Measurements from ENCODE around the gene PPM1L.

The PPM1L gene

DNA sequence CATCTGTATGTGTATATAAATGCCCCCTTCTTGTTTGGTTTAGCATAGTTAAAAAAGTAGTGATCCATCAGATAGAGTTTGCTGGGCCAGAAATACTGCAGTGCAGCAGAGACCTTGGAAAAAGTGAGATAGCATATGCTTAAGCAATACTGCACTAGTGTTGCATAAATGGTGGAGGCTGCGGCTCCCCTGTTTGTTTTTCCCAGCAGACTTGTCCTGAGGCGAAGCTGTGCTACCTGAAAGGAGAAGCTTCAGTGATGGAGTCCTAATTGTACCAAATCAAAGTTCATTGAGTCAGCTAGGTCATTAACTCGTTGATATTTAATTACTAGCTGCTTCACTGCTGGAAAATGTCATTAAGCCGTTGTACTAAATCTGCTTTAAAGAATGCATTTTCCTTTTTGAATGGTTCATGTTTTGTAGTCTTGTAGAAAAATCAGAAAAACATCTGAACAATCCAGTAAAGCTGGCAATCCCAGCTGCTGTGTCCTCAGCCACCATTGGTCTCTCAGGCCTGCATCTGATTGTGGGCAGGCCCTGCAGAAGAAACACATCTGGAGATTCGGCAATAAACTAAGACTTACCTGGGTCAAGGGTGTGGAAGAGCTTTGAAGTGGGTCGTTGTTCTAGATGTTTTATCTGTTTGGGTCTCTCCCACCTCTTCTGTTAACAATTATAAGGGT, 179.5 kb downstream of the PPM1L start:
- WGBS, result 91% methylated on average over 6 of the region's 6 CpGs
- no peaks in the 10 kb centered on the region for H3K27me3 ChIP-seq (ENCODE audit: insufficient read depth, low read length)

DNA sequence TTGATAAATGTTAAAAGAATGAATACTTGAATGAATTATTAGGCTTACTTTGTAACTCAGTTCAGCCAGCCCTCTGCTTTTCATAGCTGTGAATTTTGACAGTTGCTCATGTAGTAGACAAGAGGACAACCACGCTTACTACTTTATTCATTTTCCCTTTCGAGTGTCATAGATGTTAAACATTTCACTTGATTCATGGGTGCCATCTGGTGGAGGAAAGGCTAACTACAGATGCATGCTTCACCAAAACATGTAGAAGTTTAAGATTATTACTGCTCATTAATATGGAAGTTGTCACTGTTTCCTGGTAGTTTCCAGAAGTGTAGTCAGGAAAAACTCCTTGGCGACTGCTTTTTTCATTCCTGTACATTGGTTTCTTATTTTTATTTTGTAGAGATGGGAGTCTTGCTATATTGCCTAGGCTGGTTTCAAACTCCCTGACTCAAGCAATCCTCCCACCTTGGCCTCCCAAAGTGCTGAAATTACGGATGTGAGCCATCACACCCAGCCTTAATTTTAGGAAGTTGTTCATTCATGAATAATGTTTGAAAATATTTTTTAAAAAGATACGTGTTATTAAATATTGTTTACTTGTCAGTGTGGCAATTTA, 186.0 kb downstream of the PPM1L start:
- Histone ChIP-seq H3K4me1 (ENCODE audit: insufficient read depth, low read length) (no peaks in the 10 kb centered on the region), H3K36me3 (ENCODE audit: insufficient read depth, low read length) (no peaks in the 10 kb centered on the region), H3K27ac (ENCODE audit: low read depth, low read length) (no peak overlapping the region), H3K4me3 (ENCODE audit: low read length) (no peak overlapping the region), H3K27me3 (ENCODE audit: insufficient read depth, low read length) (no peaks in the 10 kb centered on the region), H3K9me3 (ENCODE audit: insufficient read depth, low read depth, low read length) (0 out of 2 replicates have a peak, but pooled peaks cover 3% of the 10 kb centered on the region), H3K9ac (ENCODE audit: low read depth, low read length) (no peak overlapping the region)
- WGBS, result 62% methylated on average over 5 of the region's 5 CpGs

More for the DNA sequence above, 179.5 kb downstream of the PPM1L start:
- Histone ChIP-seq H3K4me3 (ENCODE audit: low read length) (no peak overlapping the region), H3K4me1 (ENCODE audit: insufficient read depth, low read length) (no peaks in the 10 kb centered on the region), H3K9me3 (ENCODE audit: insufficient read depth, low read depth, low read length) (0 out of 2 replicates have a peak, but pooled peaks cover 3% of the 10 kb centered on the region), H3K36me3 (ENCODE audit: insufficient read depth, low read length) (no peaks in the 10 kb centered on the region), H3K27ac (ENCODE audit: low read depth, low read length) (no peak overlapping the region), H3K9ac (ENCODE audit: low read depth, low read length) (no peak overlapping the region)

DNA sequence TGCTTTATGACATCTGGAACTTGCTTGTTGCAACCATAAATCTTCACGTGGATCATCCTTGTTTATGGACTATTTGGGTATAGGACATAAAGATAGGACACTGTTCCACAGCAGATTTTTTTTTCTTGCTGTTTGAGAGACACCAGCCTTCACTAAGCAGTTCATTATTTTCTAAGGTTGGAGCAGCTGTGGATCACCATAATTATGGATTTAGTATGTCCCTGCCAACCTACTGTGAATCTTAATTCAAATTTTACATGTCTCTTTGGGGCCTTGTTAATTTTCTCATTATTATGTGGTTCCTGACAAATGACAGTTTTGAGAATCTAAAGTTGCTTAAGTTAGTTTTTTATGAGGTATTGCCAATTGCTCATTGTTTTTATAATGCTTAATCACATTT, 188.0 kb downstream of the PPM1L start:
- Histone ChIP-seq H3K4me3 (ENCODE audit: low read length) (no peak overlapping the region), H3K9ac (ENCODE audit: low read depth, low read length) (no peak overlapping the region), H3K4me1 (ENCODE audit: insufficient read depth, low read length) (no peaks in the 10 kb centered on the region; the same call in 1 of the 2 replicates), H3K27ac (ENCODE audit: low read depth, low read length) (no peak overlapping the region), H3K27me3 (ENCODE audit: insufficient read depth, low read length) (no peaks in the 10 kb centered on the region), H3K36me3 (ENCODE audit: insufficient read depth, low read length) (no peaks in the 10 kb centered on the region), H3K9me3 (ENCODE audit: insufficient read depth, low read depth, low read length) (0 out of 2 replicates have a peak, but pooled peaks cover 3% of the 10 kb centered on the region)
- WGBS, result 90% methylated on average over 1 of the region's 1 CpG

DNA sequence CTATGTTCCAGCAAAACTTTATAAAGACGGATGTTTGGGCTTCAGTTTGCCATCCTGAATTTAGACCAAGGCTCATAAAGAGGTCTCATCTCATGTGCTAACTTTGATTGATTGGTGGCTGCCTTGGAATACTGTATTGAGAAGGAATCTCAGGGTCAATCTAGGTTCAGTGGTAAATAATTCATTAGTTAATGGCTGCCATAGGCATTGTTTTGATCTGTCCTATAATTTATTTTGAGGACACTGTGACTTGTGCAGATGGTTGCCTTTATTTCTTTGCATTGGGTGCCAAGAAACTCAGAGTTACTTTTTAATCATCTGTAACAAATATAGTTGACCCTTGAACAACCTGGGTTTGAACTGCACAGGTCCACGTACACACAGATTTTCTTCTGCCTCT, 189.3 kb downstream of the PPM1L start:
- Histone ChIP-seq H3K4me1 (ENCODE audit: insufficient read depth, low read length) (no peaks in the 10 kb centered on the region; the same call in 1 of the 2 replicates), H3K36me3 (ENCODE audit: insufficient read depth, low read length) (no peaks in the 10 kb centered on the region), H3K9me3 (ENCODE audit: insufficient read depth, low read depth, low read length) (no peaks in the 10 kb centered on the region), H3K9ac (ENCODE audit: low read depth, low read length) (no peak overlapping the region), H3K4me3 (ENCODE audit: low read length) (no peak overlapping the region), H3K27ac (ENCODE audit: low read depth, low read length) (no peak overlapping the region), H3K27me3 (ENCODE audit: insufficient read depth, low read length) (no peaks in the 10 kb centered on the region)
- 92% methylated on average over 2 of the region's 2 CpGs for WGBS

DNA sequence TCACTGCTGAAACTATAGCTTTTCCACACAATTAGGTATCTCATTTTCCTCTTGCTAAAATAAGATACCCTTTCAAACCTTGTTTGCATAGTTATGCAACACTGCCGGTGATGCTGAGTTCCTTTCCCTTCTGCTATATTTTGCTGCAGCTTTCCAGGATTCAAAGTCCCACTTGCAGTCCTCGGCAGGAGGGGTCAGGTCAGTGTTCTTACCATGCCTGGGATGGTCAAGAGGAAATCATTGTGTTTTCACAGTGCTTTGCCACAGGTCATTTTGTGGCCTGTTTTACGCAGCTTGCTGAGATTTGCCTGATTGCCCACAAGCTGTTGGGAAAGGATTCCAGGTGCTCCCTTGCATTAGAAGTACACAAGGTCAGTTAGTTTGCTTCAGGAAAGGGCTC, 192.2 kb downstream of the PPM1L start:
- no peaks in the 10 kb centered on the region for H3K27me3 ChIP-seq (ENCODE audit: insufficient read depth, low read length)
- no peaks in the 10 kb centered on the region; the same call in 1 of the 2 replicates for H3K4me1 ChIP-seq (ENCODE audit: insufficient read depth, low read length)
- no peak overlapping the region for H3K27ac ChIP-seq (ENCODE audit: low read depth, low read length)
- no peaks in the 10 kb centered on the region for H3K36me3 ChIP-seq (ENCODE audit: insufficient read depth, low read length)
- 83% methylated on average over 3 of the region's 3 CpGs for WGBS
- no peaks in the 10 kb centered on the region for H3K9me3 ChIP-seq (ENCODE audit: insufficient read depth, low read depth, low read length)
- H3K9ac ChIP-seq (ENCODE audit: low read depth, low read length), result no peak overlapping the region
- no peak overlapping the region for H3K4me3 ChIP-seq (ENCODE audit: low read length)

DNA sequence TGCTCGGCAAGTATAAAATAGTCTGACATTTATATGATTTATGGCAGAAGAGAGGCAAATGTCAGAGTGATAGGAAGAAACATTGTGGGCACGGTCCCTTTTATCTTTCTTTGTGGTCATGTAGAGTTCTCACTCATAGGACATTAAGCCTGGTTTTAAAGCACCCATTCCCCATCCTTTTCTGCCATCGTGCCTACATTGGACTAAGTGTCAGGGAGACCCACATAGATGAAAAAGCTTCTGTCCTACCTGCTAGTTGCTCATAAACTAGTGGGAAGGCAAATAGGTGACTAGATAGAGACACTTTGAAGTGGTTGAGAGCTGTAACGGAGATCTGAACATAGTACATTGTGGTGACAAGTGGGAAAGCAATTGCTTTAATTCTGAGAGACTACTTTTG, 193.4 kb downstream of the PPM1L start:
- H3K9me3 ChIP-seq (ENCODE audit: insufficient read depth, low read depth, low read length), result no peaks in the 10 kb centered on the region
- no peak overlapping the region for H3K4me3 ChIP-seq (ENCODE audit: low read length)
- 95% methylated on average over 4 of the region's 4 CpGs for WGBS
- no peak overlapping the region for H3K27ac ChIP-seq (ENCODE audit: low read depth, low read length)
- H3K27me3 ChIP-seq (ENCODE audit: insufficient read depth, low read length), result no peaks in the 10 kb centered on the region
- no peak overlapping the region for H3K9ac ChIP-seq (ENCODE audit: low read depth, low read length)
- no peaks in the 10 kb centered on the region for H3K36me3 ChIP-seq (ENCODE audit: insufficient read depth, low read length)
- no peaks in the 10 kb centered on the region; the same call in 1 of the 2 replicates for H3K4me1 ChIP-seq (ENCODE audit: insufficient read depth, low read length)

DNA sequence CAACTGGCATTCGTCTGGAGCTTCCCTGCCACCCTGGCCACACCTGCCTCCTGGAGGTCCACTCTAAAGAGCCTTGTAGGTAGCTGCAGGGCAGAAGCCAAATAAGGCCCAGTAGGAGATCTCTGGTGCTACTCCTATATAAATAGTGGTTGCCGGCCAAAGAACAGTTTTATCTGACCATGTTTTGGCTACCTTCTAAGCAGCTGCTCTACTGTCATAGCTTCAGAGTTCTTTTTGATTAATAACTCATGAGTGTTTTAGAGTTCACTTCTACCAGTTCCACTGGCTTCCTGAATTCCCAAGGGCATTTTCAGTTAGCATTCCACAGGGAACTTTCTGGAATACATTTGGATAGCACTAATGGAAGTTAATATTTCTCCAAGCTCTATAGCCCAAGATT, 194.5 kb downstream of the PPM1L start:
- no peaks in the 10 kb centered on the region; the same call in 1 of the 2 replicates for H3K4me1 ChIP-seq (ENCODE audit: insufficient read depth, low read length)
- 91% methylated on average over 2 of the region's 2 CpGs for WGBS
- no peaks in the 10 kb centered on the region for H3K36me3 ChIP-seq (ENCODE audit: insufficient read depth, low read length)
- H3K27ac ChIP-seq (ENCODE audit: low read depth, low read length), result no peak overlapping the region
- no peaks in the 10 kb centered on the region for H3K27me3 ChIP-seq (ENCODE audit: insufficient read depth, low read length)
- no peaks in the 10 kb centered on the region for H3K9me3 ChIP-seq (ENCODE audit: insufficient read depth, low read depth, low read length)
- H3K9ac ChIP-seq (ENCODE audit: low read depth, low read length), result no peak overlapping the region
- no peak overlapping the region for H3K4me3 ChIP-seq (ENCODE audit: low read length)

DNA sequence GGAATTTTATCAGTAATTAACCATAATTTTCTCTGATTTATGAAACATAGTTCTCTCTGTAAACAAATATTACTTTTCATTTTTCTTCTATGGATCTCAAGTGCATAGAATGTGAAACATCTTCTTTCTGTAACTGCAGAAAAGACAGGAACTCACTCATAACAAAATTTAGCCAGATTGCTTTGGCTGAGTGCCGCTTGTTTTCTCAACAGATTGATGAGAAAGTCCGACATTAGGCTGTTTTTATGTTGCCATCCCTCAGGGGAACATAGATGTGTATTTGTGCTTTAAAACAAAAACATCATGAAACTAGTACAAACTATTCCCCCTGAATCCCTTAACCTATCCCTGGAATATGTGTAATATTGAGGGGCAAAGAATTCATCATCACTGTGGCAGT, 194.9 kb downstream of the PPM1L start:
- 100% methylated on average over 2 of the region's 2 CpGs for WGBS
- H3K4me3 ChIP-seq (ENCODE audit: low read length), result no peak overlapping the region
- no peaks in the 10 kb centered on the region for H3K36me3 ChIP-seq (ENCODE audit: insufficient read depth, low read length)
- no peaks in the 10 kb centered on the region for H3K9me3 ChIP-seq (ENCODE audit: insufficient read depth, low read depth, low read length)
- H3K9ac ChIP-seq (ENCODE audit: low read depth, low read length), result no peak overlapping the region
- no peak overlapping the region for H3K27ac ChIP-seq (ENCODE audit: low read depth, low read length)
- H3K4me1 ChIP-seq (ENCODE audit: insufficient read depth, low read length), result no peaks in the 10 kb centered on the region; the same call in 1 of the 2 replicates
- H3K27me3 ChIP-seq (ENCODE audit: insufficient read depth, low read length), result no peaks in the 10 kb centered on the region

DNA sequence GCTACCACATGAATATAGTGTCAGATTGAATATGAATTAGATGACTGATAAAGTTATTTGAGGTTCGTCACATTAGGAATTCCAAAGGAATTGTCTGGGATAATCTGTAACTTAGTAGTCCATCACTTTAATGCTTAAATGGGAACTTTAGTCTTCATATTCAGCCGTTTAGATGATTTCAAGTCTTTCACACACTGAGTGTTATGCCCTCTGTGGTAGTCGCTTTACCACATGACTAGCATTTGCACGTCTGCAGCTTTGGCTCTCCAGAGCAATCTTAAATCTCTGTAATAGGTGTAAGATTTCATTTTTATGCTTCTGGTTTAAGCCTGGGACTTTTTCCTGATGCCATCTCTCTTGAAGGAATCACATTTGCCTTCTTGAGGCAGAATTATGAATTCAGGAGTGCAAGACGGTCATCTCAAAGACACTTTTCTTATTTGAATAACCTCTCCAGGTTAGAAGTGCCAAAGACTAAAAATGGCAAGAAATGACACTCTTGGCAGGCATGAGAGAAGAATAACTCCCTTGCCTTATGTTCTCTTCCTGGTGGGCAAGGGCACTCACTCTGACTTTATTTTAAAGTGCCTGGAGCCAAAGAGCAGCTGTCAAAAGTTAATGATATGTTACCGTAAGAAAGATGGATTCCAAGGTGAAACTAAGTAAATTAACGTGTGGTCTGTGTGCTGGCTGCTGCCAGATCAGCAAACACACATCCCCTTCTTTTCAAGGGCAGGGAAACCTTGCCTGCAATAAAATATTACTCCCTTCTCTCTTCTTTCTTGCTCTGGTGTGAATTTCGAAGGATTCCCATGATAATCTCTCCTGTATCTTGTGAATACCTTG, 195.8 kb downstream of the PPM1L start:
- Histone ChIP-seq H3K9ac (ENCODE audit: low read depth, low read length) (no peak overlapping the region), H3K9me3 (ENCODE audit: insufficient read depth, low read depth, low read length) (no peaks in the 10 kb centered on the region), H3K27ac (ENCODE audit: low read depth, low read length) (no peak overlapping the region), H3K27me3 (ENCODE audit: insufficient read depth, low read length) (no peaks in the 10 kb centered on the region), H3K36me3 (ENCODE audit: insufficient read depth, low read length) (no peaks in the 10 kb centered on the region), H3K4me3 (ENCODE audit: low read length) (no peak overlapping the region), H3K4me1 (ENCODE audit: insufficient read depth, low read length) (no peaks in the 10 kb centered on the region; the same call in 1 of the 2 replicates)
- WGBS, result 94% methylated on average over 8 of the region's 8 CpGs

DNA sequence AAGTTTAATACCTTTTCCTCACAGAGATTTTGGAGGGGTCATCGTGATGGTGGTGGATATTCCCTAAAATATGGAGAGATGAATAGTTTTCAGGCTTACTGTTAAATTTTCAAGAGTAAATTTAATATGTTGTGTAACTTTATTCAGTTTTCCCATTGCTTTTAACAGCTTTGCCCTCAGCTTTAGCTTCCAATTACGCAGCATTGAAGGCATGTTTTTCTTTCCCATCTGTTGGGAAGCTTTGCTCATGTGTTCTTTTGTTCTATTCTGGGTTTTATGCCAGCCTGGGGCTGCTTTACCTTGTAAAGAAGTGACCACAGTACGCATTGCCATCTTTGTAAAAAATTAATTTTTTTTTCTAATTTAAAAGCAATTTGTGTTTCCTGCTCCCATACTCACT, 197.7 kb downstream of the PPM1L start:
- H3K4me3 ChIP-seq (ENCODE audit: low read length), result no peak overlapping the region
- no peak overlapping the region for H3K9ac ChIP-seq (ENCODE audit: low read depth, low read length)
- H3K27ac ChIP-seq (ENCODE audit: low read depth, low read length), result no peak overlapping the region
- H3K36me3 ChIP-seq (ENCODE audit: insufficient read depth, low read length), result no peaks in the 10 kb centered on the region
- no peaks in the 10 kb centered on the region for H3K9me3 ChIP-seq (ENCODE audit: insufficient read depth, low read depth, low read length)
- WGBS, result 87% methylated on average over 2 of the region's 3 CpGs
- no peaks in the 10 kb centered on the region for H3K27me3 ChIP-seq (ENCODE audit: insufficient read depth, low read length)
- H3K4me1 ChIP-seq (ENCODE audit: insufficient read depth, low read length), result no peaks in the 10 kb centered on the region

DNA sequence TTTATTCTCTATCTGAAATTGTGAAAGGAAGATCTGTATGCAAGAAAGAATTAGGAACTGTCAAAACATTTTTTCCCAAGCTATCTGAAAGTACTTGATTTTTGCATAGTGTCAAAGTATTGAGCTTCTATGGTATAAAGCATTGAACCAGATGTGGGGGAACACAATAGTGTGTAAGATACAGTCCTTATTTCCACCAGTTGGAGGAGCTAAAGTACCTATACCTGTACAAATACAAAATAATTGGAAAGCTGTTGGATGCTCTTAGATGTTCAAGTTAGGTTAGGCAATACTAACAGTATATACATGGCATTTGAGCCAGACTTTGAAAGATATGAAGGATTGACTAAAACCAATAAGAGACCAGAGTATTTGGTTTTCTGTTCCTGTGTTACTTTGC, 200.8 kb downstream of the PPM1L start:
- no peak overlapping the region for H3K27ac ChIP-seq (ENCODE audit: low read depth, low read length)
- no peaks in the 10 kb centered on the region for H3K4me1 ChIP-seq (ENCODE audit: insufficient read depth, low read length)
- H3K27me3 ChIP-seq (ENCODE audit: insufficient read depth, low read length), result no peaks in the 10 kb centered on the region
- H3K9ac ChIP-seq (ENCODE audit: low read depth, low read length), result no peak overlapping the region
- no peaks in the 10 kb centered on the region for H3K36me3 ChIP-seq (ENCODE audit: insufficient read depth, low read length)
- H3K4me3 ChIP-seq (ENCODE audit: low read length), result no peak overlapping the region
- no peaks in the 10 kb centered on the region for H3K9me3 ChIP-seq (ENCODE audit: insufficient read depth, low read depth, low read length)

Data from HUES64 (cell line).